Colonic mucosa (tissue), 4 donors: Measurements from ENCODE around the gene PAN3. TPM values are rescaled to one million over a fixed set of nuclear protein-coding genes. Genes with fewer than 3 reads are reported as not detected.

Experiments used
- DNase-seq: peaks from one replicate; pipeline ENCODE4 v3.0.0-alpha.2; 2020
- H3K27ac ChIP-seq: fragments of 200-600 bp; one replicate; pipeline ENCODE4 v1.8.0; 2021
- H3K27me3 ChIP-seq: fragments of 200-600 bp; one replicate; pipeline ENCODE4 v1.8.0; 2021
- H3K36me3 ChIP-seq: fragments of 200-600 bp; one replicate; pipeline ENCODE4 v1.8.0; 2021
- H3K4me1 ChIP-seq: fragments of 200-600 bp; one replicate; pipeline ENCODE4 v1.8.0; 2021; ENCODE audit warnings: mild to moderate bottlenecking
- H3K4me3 ChIP-seq: fragments of 200-600 bp; one replicate; pipeline ENCODE4 v1.8.0; 2021
- H3K9ac ChIP-seq, 2 donors: one replicate each; pipeline ENCODE4 v1.7.0; 2013; ENCODE audit warnings: control low read depth in 2 of 2, low read depth in 2 of 2, low read length in 2 of 2
- H3K9me3 ChIP-seq: fragments of 200-600 bp; one replicate; pipeline ENCODE4 v1.8.0; 2021
- intact Hi-C: fragments of 100-400 bp; cut with DNase I; formaldehyde crosslinking; loops from one replicate; pipeline ENCODE4 v1.14.1; 2022
- total RNA-seq, 2 donors: library from RNA; stranded (reverse); fragmentation: NEBNext Ultra II Directional in 1 of 2; extraction: Animal tissue kit (Norgen Biotek cat#: 25700) in 1 of 2; gene quantifications; one replicate each; pipeline ENCODE4 v1.2.1, GENCODE V29; 2021
- TF ChIP-seq, protein P1 (sequence below): fragments of 200-600 bp; IDR thresholded peaks from one replicate; pipeline ENCODE4 v1.8.0; 2022; ENCODE audit warnings: antibody characterized with exemption, mild to moderate bottlenecking
- donor health status: healthy.
- donor health status: DM: no; HTN: no; CAD: no.
- donor health status: DM: no; HTN: no; CAD: no.

The PAN3 gene
- total RNA-seq, 2 donors from 2014 or later = 29.3 to 38.7 TPM

GRCh38 chr13:28301839-28302238 is 163.5 kb downstream of the PAN3 start:
- H3K27me3 ChIP-seq = no peaks in the 10 kb centered on the region
- H3K9ac ChIP-seq = no peak overlapping the region
- DNase-seq = no peak
- H3K36me3 ChIP-seq = no peaks in the 10 kb centered on the region
- H3K4me3 ChIP-seq = no peak overlapping the region
- intact Hi-C loops = no loop called here
- H3K9me3 ChIP-seq = no peaks in the 10 kb centered on the region
- no peaks in the 10 kb centered on the region for H3K4me1 ChIP-seq
- H3K27ac ChIP-seq = no peak overlapping the region
- TF ChIP-seq, protein P1, sequence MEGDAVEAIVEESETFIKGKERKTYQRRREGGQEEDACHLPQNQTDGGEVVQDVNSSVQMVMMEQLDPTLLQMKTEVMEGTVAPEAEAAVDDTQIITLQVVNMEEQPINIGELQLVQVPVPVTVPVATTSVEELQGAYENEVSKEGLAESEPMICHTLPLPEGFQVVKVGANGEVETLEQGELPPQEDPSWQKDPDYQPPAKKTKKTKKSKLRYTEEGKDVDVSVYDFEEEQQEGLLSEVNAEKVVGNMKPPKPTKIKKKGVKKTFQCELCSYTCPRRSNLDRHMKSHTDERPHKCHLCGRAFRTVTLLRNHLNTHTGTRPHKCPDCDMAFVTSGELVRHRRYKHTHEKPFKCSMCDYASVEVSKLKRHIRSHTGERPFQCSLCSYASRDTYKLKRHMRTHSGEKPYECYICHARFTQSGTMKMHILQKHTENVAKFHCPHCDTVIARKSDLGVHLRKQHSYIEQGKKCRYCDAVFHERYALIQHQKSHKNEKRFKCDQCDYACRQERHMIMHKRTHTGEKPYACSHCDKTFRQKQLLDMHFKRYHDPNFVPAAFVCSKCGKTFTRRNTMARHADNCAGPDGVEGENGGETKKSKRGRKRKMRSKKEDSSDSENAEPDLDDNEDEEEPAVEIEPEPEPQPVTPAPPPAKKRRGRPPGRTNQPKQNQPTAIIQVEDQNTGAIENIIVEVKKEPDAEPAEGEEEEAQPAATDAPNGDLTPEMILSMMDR = no peak

DNA sequence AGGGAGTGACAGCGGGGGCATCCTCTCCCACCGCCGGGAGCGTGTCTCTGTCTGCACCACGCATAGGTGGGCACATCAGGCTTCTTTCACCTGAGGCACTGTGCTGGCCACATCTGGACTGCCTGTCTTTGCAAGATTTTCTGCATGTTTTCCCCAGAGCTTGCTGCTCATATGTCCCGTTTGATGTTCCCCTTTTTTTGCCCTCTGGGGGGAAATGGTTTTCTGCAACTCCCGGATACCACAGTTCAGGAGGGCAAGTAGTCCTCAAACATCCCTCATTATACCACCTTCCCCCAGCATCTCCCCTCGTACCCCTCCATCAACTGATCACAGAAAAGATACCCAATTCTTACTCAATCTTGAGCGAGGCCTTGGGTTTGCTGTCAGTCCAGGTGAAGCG is 168.0 kb downstream of the PAN3 start:
- no peaks in the 10 kb centered on the region for H3K36me3 ChIP-seq
- DNase-seq = no peak
- no peaks in the 10 kb centered on the region for H3K9me3 ChIP-seq
- H3K27me3 ChIP-seq = no peaks in the 10 kb centered on the region
- TF ChIP-seq, protein P1 = no peak
- H3K4me3 ChIP-seq = no peak overlapping the region
- no peaks in the 10 kb centered on the region for H3K4me1 ChIP-seq
- intact Hi-C loops = no loop called here
- H3K9ac ChIP-seq = no peak overlapping the region
- no peak overlapping the region for H3K27ac ChIP-seq

DNA sequence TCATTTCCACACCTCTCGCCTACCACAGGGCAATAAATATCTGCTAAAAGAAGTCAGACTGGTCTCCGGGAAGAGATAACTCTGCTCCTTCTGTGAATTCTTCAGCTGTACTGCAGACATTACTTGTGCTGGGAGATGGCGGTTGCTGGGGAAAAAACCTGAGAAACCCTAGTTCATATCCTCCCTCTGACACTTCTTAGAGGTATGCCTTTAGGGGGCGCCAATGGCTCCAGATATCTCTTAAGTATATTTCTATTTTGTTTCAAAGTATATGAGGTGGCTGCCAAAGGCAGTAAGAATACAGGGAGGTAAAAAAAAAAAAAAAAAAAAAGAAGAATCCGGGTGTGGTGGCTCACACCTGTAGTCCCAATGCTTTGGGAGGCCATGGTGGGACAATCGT is 175.2 kb downstream of the PAN3 start:
- DNase-seq = no peak
- Histone ChIP-seq H3K9ac (no peak overlapping the region), H3K27ac (no peak overlapping the region), H3K4me3 (no peak overlapping the region), H3K36me3 (no peaks in the 10 kb centered on the region), H3K9me3 (no peaks in the 10 kb centered on the region), H3K27me3 (no peaks in the 10 kb centered on the region), H3K4me1 (no peaks in the 10 kb centered on the region)
- TF ChIP-seq, protein P1 = no peak
- intact Hi-C loops = no loop called here

- no peak for DNase-seq
- H3K36me3 ChIP-seq = no peaks in the 10 kb centered on the region
- no peaks in the 10 kb centered on the region for H3K4me1 ChIP-seq
- no peaks in the 10 kb centered on the region for H3K9me3 ChIP-seq
- no peak overlapping the region for H3K27ac ChIP-seq
- H3K4me3 ChIP-seq = no peak overlapping the region
- TF ChIP-seq, protein P1 = no peak
- intact Hi-C loops = no loop called here
- H3K9ac ChIP-seq = no peak overlapping the region
- H3K27me3 ChIP-seq = no peaks in the 10 kb centered on the region
Measured at GRCh38 chr13:28314879-28315278, 176.5 kb downstream of the PAN3 start.

DNA sequence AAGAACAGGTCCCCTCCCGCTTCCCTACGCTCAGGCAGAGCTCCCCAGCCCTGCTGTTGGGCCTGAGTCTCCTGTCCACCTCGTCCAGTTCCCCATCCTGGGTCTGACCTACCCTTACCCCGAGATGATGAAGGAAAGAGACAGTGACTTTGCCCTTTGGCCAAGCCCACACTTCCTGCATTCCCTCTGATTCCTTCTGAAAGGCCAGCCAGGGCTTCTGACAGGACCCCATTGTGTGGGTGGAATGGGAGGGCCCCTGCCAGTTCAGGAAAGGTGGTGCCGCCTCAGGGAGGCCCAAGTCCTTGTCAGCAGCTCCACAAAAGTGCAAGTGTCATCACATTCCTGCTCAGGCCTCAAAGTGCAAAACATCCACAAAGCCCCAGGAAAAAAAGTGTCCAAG is 177.8 kb downstream of the PAN3 start:
- Histone ChIP-seq H3K9me3 (no peaks in the 10 kb centered on the region), H3K36me3 (no peaks in the 10 kb centered on the region), H3K27me3 (no peaks in the 10 kb centered on the region), H3K4me1 (no peaks in the 10 kb centered on the region), H3K27ac (no peak overlapping the region), H3K9ac (no peak overlapping the region), H3K4me3 (no peak overlapping the region)
- no peak for DNase-seq
- TF ChIP-seq, protein P1 = no peak
- intact Hi-C loops = no loop called here

DNA sequence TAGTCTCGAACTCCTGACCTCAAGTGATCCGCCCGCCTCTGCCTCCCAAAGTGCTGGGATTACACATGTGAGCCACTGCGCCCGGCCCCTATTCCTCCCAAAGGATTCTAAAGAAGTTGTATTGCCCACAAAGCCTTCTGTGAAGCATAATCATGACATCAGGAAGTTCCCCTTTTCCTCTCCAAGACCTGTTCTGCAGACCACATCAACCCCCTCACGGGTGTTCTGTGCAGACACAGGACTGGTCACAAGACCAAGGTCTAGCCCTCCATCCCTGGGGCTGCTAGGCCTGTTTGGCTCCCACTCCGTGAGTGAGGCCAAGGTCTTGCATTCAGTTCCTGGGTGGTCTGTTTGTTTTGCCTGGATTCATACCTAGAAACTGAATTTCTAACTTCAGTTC is 178.5 kb downstream of the PAN3 start:
- H3K4me3 ChIP-seq = no peak overlapping the region
- no peaks in the 10 kb centered on the region for H3K36me3 ChIP-seq
- TF ChIP-seq, protein P1 = no peak
- no peaks in the 10 kb centered on the region for H3K9me3 ChIP-seq
- no peak overlapping the region for H3K27ac ChIP-seq
- no peak overlapping the region for H3K9ac ChIP-seq
- no peaks in the 10 kb centered on the region for H3K27me3 ChIP-seq
- no peaks in the 10 kb centered on the region for H3K4me1 ChIP-seq
- no peak for DNase-seq
- intact Hi-C loops = no loop called here
